Left forelimb (tissue), 1 donor: ENCODE measurements around the gene FANCD2.
"Not testable (repeated sequence)": the region's sequence is repeated elsewhere in the genome, so short reads cannot be mapped to it uniquely, and the experiment has no call there.

Experiments
- DNase-seq: peaks from one replicate; pipeline ENCODE4 v3.0.0-alpha.2; 2018; ENCODE audit warnings: low spot score

Gene FANCD2

GRCh38 chr3:10015461-10015904 lies 10.8 kb upstream of the FANCD2 start:
- peak; percentile 79 for DNase-seq

GRCh38 chr3:10017636-10018292 lies 8.5 kb upstream of the FANCD2 start:
- no peak for DNase-seq

- not testable (repeated sequence) for DNase-seq
These were observed 7.4 kb upstream of the FANCD2 start for GRCh38 chr3:10018806-10019205.

GRCh38 chr3:10019326-10019725 lies 6.9 kb upstream of the FANCD2 start:
- no peak for DNase-seq

- DNase-seq: no peak
These were observed 4.1 kb upstream of the FANCD2 start for GRCh38 chr3:10021856-10022775.

GRCh38 chr3:10023587-10024310 lies 2.5 kb upstream of the FANCD2 start:
- no peak for DNase-seq

GRCh38 chr3:10025205-10026083 lies 793 bp upstream of the FANCD2 start:
- no peak for DNase-seq

- DNase-seq: no peak
These were observed 14.8 kb downstream of the FANCD2 start for GRCh38 chr3:10041034-10041433.

GRCh38 chr3:10047876-10048275 lies 21.6 kb downstream of the FANCD2 start:
- no peak for DNase-seq

- DNase-seq: not testable (repeated sequence)
These were observed 26.8 kb downstream of the FANCD2 start for GRCh38 chr3:10053054-10053453.

GRCh38 chr3:10055097-10055496 lies 28.9 kb downstream of the FANCD2 start:
- DNase-seq: no peak

GRCh38 chr3:10070077-10070476 lies 43.8 kb downstream of the FANCD2 start:
- not testable (repeated sequence) for DNase-seq

GRCh38 chr3:10074666-10075065 lies 48.4 kb downstream of the FANCD2 start:
- DNase-seq: no peak

- DNase-seq: no peak
These were observed 55.6 kb downstream of the FANCD2 start for GRCh38 chr3:10081871-10082270.

- no peak for DNase-seq
These were observed 59.5 kb downstream of the FANCD2 start for GRCh38 chr3:10085738-10086137.

GRCh38 chr3:10088256-10088655 lies 62.0 kb downstream of the FANCD2 start:
- DNase-seq: no peak

GRCh38 chr3:10090179-10090578 lies 63.9 kb downstream of the FANCD2 start:
- DNase-seq: no peak

GRCh38 chr3:10090774-10091173 lies 64.5 kb downstream of the FANCD2 start:
- not testable (repeated sequence) for DNase-seq

GRCh38 chr3:10091387-10091786 lies 65.2 kb downstream of the FANCD2 start:
- not testable (repeated sequence) for DNase-seq

- no peak for DNase-seq
These were observed 67.4 kb downstream of the FANCD2 start for GRCh38 chr3:10093678-10094077.

- DNase-seq: no peak
These were observed 72.8 kb downstream of the FANCD2 start for GRCh38 chr3:10099041-10099440.
